HG02678 (cell line): ENCODE results near the gene ATG13.

Experiments
- ATAC-seq: cut with Tn5 transposase; IDR thresholded peaks from one replicate; pipeline ENCODE4 v1.9.1; 2021; ENCODE audit warnings: mild to moderate bottlenecking, moderate library complexity; ENCODE audit not compliant: unreplicated experiment

The ATG13 gene

GRCh38 chr11:46604796-46605195 lies 12.6 kb upstream of the ATG13 start:
- ATAC-seq, result no peak

- no peak for ATAC-seq
Measured at GRCh38 chr11:46607516-46607915, 9.8 kb upstream of the ATG13 start.

- ATAC-seq, result no peak
Measured at GRCh38 chr11:46609386-46609785, 8.0 kb upstream of the ATG13 start.

GRCh38 chr11:46611526-46612304 lies 5.6 kb upstream of the ATG13 start:
- no peak for ATAC-seq

- no peak for ATAC-seq
Measured at GRCh38 chr11:46612326-46612725, 5.0 kb upstream of the ATG13 start.

- no peak for ATAC-seq
Measured at GRCh38 chr11:46615756-46616155, 1.6 kb upstream of the ATG13 start.

- no peak for ATAC-seq
Measured at GRCh38 chr11:46616551-46617133, 711 bp upstream of the ATG13 start.

GRCh38 chr11:46617972-46618314 lies 590 bp downstream of the ATG13 start:
- no peak for ATAC-seq

GRCh38 chr11:46618837-46619236 lies 1.5 kb downstream of the ATG13 start:
- ATAC-seq, result no peak

- no peak for ATAC-seq
Measured at GRCh38 chr11:46625406-46625805, 8.1 kb downstream of the ATG13 start.

GRCh38 chr11:46628961-46629360 lies 11.6 kb downstream of the ATG13 start:
- no peak for ATAC-seq

- no peak for ATAC-seq
Measured at GRCh38 chr11:46630237-46630636, 12.9 kb downstream of the ATG13 start.

GRCh38 chr11:46631676-46632075 lies 14.3 kb downstream of the ATG13 start:
- ATAC-seq, result no peak

- ATAC-seq, result no peak
Measured at GRCh38 chr11:46632502-46632901, 15.1 kb downstream of the ATG13 start.

GRCh38 chr11:46633291-46634217 lies 16.2 kb downstream of the ATG13 start:
- no peak for ATAC-seq

GRCh38 chr11:46635557-46636139 lies 18.3 kb downstream of the ATG13 start:
- ATAC-seq, result no peak

- ATAC-seq, result no peak
Measured at GRCh38 chr11:46637546-46637945, 20.2 kb downstream of the ATG13 start.

GRCh38 chr11:46639197-46639839 lies 22.0 kb downstream of the ATG13 start:
- no peak for ATAC-seq

- no peak for ATAC-seq
Measured at GRCh38 chr11:46640036-46640788, 22.9 kb downstream of the ATG13 start.

GRCh38 chr11:46641639-46642038 lies 24.3 kb downstream of the ATG13 start:
- no peak for ATAC-seq
